Left forelimb (tissue), 1 donor: Measurements from ENCODE around the gene POLR3G.

Source experiments
- DNase-seq: peaks from one replicate; pipeline ENCODE4 v3.0.0-alpha.2; 2018; ENCODE audit warnings: low spot score

POLR3G gene

DNA sequence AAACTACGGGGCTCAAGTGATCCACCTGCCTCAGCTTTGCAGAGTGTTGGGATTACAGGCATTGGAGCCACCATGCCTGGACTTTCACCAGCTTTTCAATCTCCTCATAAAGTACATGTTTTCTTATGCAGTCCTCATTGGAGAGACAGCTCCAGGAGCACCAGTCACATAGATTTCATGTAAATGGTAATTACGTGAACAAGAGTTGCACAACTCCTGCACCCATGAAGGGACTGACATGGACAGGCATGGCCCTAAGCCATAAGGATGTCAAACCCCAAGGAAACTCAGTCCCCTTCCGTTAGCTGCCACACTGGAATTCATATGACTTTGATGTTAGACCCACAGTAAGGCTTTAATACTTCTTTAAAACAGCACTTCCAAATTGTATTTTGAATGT lies 76.3 kb downstream of the POLR3G start:
- no peak for DNase-seq

DNA sequence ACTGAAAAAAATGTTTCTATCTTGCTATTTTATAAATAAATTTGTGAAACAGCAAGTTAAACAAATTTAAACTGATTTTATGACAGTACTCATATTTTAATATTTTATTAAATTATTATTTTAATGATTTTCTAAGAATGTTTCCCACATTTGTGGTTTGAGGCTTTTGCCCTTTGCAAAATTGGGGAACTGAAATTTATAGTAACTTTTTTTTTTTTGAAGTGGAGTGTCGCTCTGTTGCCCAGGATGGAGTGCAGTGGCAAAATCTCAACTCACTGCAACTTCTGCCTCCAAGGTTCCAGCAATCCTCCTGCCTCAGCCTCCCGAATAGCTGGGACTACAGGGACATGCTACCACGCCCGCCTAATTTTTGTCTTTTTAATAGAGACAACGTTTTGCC lies 76.7 kb downstream of the POLR3G start:
- no peak for DNase-seq

GRCh38 chr5:90553711-90554110 lies 79.0 kb downstream of the POLR3G start:
- no peak for DNase-seq

- DNase-seq = no peak
Observed at GRCh38 chr5:90554358-90555006, 79.8 kb downstream of the POLR3G start.

DNA sequence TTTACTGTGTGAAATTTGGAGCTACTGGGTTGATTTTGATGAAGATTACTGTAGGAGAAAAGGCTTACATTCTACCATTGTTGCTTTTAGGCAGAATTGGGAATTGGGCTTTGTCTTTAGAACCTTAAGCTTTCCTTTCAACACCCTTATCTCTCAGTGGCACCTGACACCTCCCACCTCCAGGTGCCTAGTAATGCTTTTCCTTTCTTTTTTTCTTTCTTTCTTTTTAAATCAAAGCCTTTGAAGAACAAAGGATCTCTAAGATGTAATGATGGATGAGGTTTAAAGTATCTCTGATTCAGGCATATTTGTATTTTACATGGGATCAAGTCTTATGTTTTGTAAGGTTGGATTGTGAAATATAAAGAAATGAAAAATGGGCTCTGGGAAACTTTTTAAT lies 81.0 kb downstream of the POLR3G start:
- no peak for DNase-seq

GRCh38 chr5:90557391-90557790 lies 82.7 kb downstream of the POLR3G start:
- DNase-seq = no peak

- DNase-seq = no peak
Observed at GRCh38 chr5:90557871-90558270, 83.2 kb downstream of the POLR3G start.

GRCh38 chr5:90558344-90559192 lies 83.9 kb downstream of the POLR3G start, which contains the start of gene ADGRV1:
TSS of gene ADGRV1 (plus strand) at chr5:90558797. CDS start at chr5:90558896, 99 bp downstream.
- no peak for DNase-seq

GRCh38 chr5:90560771-90561170 lies 86.1 kb downstream of the POLR3G start:
- no peak for DNase-seq

DNA sequence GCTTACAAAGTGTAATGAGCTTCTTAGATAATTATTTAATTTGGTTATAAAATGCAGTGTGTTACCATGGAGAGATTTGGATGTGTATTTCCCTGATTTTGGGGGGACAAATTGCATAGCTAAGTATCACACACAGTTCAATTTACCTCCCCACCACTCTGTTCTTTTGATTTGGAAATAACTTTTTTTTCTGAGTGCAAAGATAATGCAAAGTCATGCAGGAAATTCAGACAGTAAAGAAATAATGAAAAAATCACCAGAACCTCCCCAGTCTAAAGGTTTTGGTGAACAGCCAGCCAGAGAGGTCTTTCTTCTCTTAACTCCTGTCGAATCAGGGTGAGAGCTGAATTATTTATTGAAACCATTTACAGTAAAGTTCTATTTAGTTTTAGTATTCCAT lies 87.1 kb downstream of the POLR3G start:
- DNase-seq = no peak

DNA sequence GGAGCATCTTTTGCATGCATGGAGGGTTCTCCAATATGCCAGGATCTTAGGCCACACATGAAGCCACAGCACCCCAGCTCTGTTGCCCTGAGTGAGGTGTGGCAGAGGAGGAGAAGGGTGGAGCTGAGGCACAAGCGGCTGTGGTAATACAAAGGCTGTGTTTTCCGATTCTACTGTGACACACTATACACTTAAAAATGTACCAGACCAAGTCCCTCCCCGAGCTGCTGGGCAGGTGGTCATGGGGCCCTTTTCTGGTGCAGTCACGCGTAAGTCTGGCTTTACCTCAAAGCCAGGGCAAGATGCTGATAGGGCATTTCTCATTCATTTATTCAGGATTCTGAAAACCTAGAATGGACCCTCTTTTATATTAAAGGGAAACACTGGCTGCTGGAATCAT lies 87.7 kb downstream of the POLR3G start:
- no peak for DNase-seq

DNA sequence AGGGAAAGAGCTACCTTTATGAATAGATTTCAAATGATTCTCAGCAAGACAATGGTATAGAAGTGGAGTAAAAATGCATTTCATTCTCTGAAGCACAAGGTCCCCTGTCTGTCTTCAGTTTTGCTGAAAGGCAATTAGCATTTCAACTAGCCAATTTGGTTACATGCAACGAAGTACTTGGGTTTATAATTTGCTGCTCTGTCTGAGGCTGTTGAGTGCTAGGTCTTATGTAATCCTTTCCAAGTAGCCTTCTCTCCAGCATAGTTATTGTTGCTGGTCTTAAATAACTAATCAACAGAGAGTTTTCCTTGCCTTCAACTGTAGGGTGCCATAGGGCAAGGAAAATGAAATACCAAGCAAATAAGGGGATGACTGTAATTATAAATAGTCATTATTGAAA lies 88.4 kb downstream of the POLR3G start:
- no peak for DNase-seq
